Medulla oblongata (tissue), 1 donor: ENCODE data around the gene FOXK1.
A peak's percentile ranks its signal among the peaks of the same experiment; 100 is the strongest.

Experiments
- DNase-seq: peaks from one replicate; pipeline ENCODE4 v3.0.0-alpha.2; 2015; ENCODE audit errors: extremely low spot score

The FOXK1 gene

GRCh38 chr7:4722308-4722707, 40.2 kb downstream of the FOXK1 start:
- DNase-seq = no peak

GRCh38 chr7:4722960-4723630, 41.0 kb downstream of the FOXK1 start:
- peak; percentile 18 for DNase-seq

- no peak for DNase-seq
Observed at GRCh38 chr7:4724648-4725013, 42.5 kb downstream of the FOXK1 start.

GRCh38 chr7:4725014-4725849, 43.1 kb downstream of the FOXK1 start:
- peak; percentile 90 for DNase-seq

- peak; percentile 28 for DNase-seq
Observed at GRCh38 chr7:4725850-4726450, 43.9 kb downstream of the FOXK1 start.

- no peak for DNase-seq
Observed at GRCh38 chr7:4726566-4726965, 44.5 kb downstream of the FOXK1 start.

- peak; percentile 45 for DNase-seq
Observed at GRCh38 chr7:4727914-4728705, 46.0 kb downstream of the FOXK1 start.

GRCh38 chr7:4729266-4729665, 47.2 kb downstream of the FOXK1 start:
- DNase-seq = no peak

GRCh38 chr7:4730276-4730675, 48.2 kb downstream of the FOXK1 start:
- DNase-seq = no peak

- no peak for DNase-seq
Observed at GRCh38 chr7:4730971-4731370, 48.9 kb downstream of the FOXK1 start.

- no peak for DNase-seq
Observed at GRCh38 chr7:4731803-4732202, 49.7 kb downstream of the FOXK1 start.

GRCh38 chr7:4733936-4734528, 51.9 kb downstream of the FOXK1 start:
- no peak for DNase-seq

GRCh38 chr7:4734587-4735345, 52.7 kb downstream of the FOXK1 start:
- peak; percentile 77 for DNase-seq

- DNase-seq = no peak
Observed at GRCh38 chr7:4737300-4737699, 55.2 kb downstream of the FOXK1 start.

GRCh38 chr7:4738711-4739527, 56.8 kb downstream of the FOXK1 start:
- peak; percentile 65 for DNase-seq

GRCh38 chr7:4739528-4739992, 57.5 kb downstream of the FOXK1 start:
- peak; percentile 69 for DNase-seq

- no peak for DNase-seq
Observed at GRCh38 chr7:4740796-4741195, 58.7 kb downstream of the FOXK1 start.

GRCh38 chr7:4742051-4742573, 60.0 kb downstream of the FOXK1 start:
- DNase-seq = peak; percentile 63

GRCh38 chr7:4742852-4743251, 60.8 kb downstream of the FOXK1 start:
- DNase-seq = no peak
